Chondrocyte (in vitro differentiated cells): Measurements from ENCODE around the gene CLCN7. TPM values are rescaled to one million over a fixed set of nuclear protein-coding genes. Genes with fewer than 3 reads are reported as not detected.

Experiments
- DNase-seq: peaks from one replicate; pipeline ENCODE4 v3.0.0; 2021; ENCODE audit warnings: mixed read lengths, low spot score
- H3K27ac Mint-ChIP-seq: one replicate; pipeline ENCODE4 v1.8.0; 2021; ENCODE audit warnings: mild to moderate bottlenecking, moderate library complexity, mixed read lengths; ENCODE audit not compliant: unreplicated experiment
- H3K27me3 Mint-ChIP-seq: 2 replicates; pipeline ENCODE4 v1.8.0; 2021; ENCODE audit warnings: low read depth, mixed read lengths
- H3K36me3 Mint-ChIP-seq: 2 replicates; pipeline ENCODE4 v1.8.0; 2021; ENCODE audit warnings: low read depth, mixed read lengths
- H3K4me1 Mint-ChIP-seq: 2 replicates; pipeline ENCODE4 v1.8.0; 2021; ENCODE audit warnings: low read depth, mild to moderate bottlenecking, mixed read lengths
- H3K4me3 Mint-ChIP-seq: one replicate; pipeline ENCODE4 v1.8.0; 2021; ENCODE audit warnings: mild to moderate bottlenecking, moderate library complexity, mixed read lengths; ENCODE audit not compliant: unreplicated experiment
- H3K9me3 Mint-ChIP-seq: 2 replicates; pipeline ENCODE4 v1.8.0; 2021; ENCODE audit warnings: low read depth, mixed read lengths
- total RNA-seq: library from RNA; stranded (reverse); gene quantifications from 3 replicates; pipeline ENCODE4 v1.2.1, GENCODE V29; 2021
- TF ChIP-seq, protein P1 (sequence below): fragments of 200-600 bp; sonication (generic); IDR thresholded peaks from 2 replicates; pipeline ENCODE4 v1.5.0; 2021; ENCODE audit warnings: antibody characterized with exemption, mild to moderate bottlenecking, moderate library complexity

CLCN7 gene
- total RNA-seq, 1 donor from 2014 or later, result 97.0 TPM

DNA sequence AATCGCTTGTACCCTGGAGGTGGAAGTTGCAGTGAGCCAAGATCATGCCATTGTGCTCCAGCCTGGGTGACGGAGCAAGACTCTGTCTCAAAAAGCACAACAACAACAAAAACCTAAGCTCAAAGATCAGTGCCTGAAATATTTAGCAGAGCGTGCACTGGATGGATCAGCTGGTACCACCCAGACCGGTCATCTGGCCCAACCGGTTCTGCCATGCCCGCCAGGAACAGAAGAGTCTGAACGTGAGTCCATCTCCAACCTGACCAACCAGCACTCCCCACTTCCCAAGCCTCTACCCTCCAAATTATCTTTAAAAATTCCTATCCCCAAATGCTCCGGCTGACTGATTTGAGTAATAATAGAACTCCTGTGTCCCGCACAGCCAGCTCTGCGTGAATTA lies 52.8 kb downstream of the CLCN7 start:
- Mint-ChIP-seq H3K27me3 (no peaks in the 10 kb centered on the region), H3K4me3 (peak overlapping the region; percentile 33), H3K9me3 (no peaks in the 10 kb centered on the region), H3K27ac (peak overlapping the region; percentile 63), H3K4me1 (peaks cover 26% of the 10 kb centered on the region), H3K36me3 (no peaks in the 10 kb centered on the region)
- DNase-seq, result no peak
- TF ChIP-seq, protein P1, sequence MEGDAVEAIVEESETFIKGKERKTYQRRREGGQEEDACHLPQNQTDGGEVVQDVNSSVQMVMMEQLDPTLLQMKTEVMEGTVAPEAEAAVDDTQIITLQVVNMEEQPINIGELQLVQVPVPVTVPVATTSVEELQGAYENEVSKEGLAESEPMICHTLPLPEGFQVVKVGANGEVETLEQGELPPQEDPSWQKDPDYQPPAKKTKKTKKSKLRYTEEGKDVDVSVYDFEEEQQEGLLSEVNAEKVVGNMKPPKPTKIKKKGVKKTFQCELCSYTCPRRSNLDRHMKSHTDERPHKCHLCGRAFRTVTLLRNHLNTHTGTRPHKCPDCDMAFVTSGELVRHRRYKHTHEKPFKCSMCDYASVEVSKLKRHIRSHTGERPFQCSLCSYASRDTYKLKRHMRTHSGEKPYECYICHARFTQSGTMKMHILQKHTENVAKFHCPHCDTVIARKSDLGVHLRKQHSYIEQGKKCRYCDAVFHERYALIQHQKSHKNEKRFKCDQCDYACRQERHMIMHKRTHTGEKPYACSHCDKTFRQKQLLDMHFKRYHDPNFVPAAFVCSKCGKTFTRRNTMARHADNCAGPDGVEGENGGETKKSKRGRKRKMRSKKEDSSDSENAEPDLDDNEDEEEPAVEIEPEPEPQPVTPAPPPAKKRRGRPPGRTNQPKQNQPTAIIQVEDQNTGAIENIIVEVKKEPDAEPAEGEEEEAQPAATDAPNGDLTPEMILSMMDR, result no peak

DNA sequence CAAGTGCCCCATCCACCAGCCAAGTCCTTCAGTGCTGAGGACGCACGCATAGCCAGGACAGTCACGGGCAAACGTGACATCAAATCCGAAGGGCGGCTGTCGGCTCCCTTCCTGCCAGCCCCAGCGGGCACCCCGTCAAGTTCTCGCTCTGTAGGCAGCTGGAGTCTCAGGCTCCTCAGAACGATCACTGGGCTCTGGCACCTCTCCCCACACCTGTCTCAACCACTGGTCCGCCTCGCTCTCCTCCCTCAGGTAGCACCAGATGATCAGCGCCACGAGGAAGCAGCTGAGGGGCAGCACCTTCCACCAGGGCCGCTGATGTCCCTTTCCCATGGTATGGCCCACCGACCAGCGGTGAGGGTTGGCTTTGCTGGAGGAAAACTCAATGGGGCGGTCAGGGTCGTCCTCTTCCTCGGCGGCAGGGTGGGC lies 54.7 kb downstream of the CLCN7 start:
- no peaks in the 10 kb centered on the region for H3K27me3 Mint-ChIP-seq
- TF ChIP-seq, protein P1, result no peak
- H3K27ac Mint-ChIP-seq, result peak overlapping the region; percentile 85
- H3K9me3 Mint-ChIP-seq, result no peaks in the 10 kb centered on the region
- peak overlapping the region; percentile 91 for H3K4me3 Mint-ChIP-seq
- H3K36me3 Mint-ChIP-seq, result no peaks in the 10 kb centered on the region
- peaks cover 31% of the 10 kb centered on the region for H3K4me1 Mint-ChIP-seq
- DNase-seq, result no peak

DNA sequence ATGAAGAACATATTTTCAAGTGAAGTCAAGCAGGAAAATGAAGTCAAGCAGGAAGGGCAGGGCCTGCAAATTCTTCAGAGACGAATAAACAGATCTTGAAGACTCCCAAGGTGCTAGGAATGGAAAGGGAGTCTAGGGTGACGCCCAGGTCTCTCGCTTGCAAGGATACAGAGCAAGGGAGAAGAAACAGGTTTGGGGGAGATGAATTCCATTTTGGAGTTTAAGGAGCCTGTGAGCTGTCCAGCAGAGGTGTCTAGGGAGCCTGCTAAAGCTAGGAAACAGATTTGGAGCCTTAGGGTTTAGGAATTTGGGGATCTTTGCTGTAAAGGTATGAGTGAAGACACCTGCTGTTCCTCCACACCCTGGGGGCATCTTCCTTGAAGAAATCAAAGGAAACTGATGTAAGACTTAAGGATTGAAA lies 58.3 kb downstream of the CLCN7 start:
- Mint-ChIP-seq H3K36me3 (no peaks in the 10 kb centered on the region), H3K4me1 (peaks cover 28% of the 10 kb centered on the region), H3K9me3 (no peaks in the 10 kb centered on the region), H3K27ac (peak overlapping the region; percentile 14), H3K27me3 (no peaks in the 10 kb centered on the region), H3K4me3 (no peak overlapping the region)
- no peak for DNase-seq
- TF ChIP-seq, protein P1, result no peak

DNA sequence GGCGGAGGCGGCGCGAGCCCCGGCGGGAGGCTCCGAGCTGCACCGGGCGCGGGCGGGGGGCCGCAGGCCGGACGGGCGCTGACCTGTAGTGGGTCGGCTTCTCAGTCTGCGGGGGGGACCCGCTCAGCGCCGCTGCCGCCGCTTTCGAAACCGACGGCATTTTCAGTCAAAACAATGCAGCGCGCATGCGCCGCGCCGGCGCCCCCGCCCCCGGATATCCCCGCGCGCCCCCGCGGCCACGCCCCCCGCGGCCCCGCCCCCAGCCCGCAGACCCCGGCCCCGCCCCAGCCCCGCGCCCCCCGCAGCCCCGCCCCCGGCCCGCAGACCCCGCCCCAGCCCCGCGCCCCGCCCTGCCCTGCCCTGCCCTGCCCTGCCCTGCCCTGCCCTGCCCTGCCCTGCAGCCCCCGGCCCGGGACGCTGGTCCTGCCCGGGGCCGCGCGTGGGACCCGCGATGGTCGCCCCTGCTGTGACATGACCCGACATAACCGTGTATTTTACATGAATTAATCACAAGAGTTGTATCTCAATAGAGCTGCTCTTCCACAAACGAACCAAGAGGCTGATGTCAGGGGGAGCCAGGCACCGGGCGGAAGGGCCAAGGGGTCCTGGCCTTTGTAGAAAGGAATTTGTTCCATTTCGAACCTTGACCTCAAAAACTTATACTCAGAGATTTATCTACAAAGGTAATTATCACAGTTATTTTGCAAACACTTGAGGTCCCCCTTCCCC lies 60.1 kb downstream of the CLCN7 start, which contains the start of gene UNKL:
Gene UNKL, minus strand, starts transcription at position 173 of the 729 bp plus-strand sequence. Its CDS starts 13 bp downstream, at position 160.
- DNase-seq, result no peak
- TF ChIP-seq, protein P1, result no peak
- Mint-ChIP-seq H3K9me3 (no peaks in the 10 kb centered on the region), H3K4me3 (peak within 1 kb of the TSS; percentile 72), H3K27me3 (no peaks in the 10 kb centered on the region), H3K27ac (peak within 1 kb of the TSS; percentile 68), H3K36me3 (no peaks in the 10 kb centered on the region), H3K4me1 (peaks cover 19% of the 10 kb centered on the region)

DNA sequence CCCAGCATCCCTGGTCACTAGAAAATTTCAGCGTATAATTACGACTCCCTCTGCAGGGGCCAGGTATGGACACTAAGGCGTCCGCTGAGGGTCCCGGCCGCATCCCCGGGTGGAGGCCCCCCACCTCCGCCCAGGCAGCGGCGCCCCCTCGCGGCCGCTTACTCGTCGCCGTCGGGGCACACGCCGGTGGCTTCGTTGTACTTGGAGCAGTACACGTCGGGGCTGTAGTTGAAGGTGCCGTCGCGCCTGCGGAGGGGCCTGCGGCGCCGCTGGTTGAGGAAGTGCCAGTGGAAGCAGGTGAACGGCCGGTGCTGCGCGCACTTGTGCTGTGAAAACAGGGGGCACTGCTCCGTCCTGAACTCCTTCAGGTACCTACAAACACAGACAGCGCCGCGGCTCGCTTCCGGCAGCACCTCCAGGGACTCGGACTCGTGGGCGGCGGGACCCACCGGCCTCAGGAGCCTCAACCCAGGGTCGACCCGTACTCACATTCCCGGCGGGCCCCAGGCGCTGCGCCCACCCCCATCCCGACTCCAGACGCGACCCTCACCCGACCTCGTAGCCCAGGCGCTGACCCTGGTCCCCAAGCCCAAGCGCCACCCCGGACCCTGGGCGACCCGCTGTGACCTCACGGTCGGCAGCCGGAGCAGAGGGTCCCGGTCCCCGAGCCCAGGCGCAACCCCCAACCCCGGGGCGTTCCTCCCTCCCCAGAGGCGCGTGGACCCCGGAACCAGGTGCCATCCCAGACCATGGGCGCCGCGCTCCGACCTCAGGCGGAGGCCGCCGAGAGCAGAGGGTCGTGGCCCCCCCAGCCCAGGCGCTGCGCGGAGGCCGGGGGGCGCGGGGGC lies 60.9 kb downstream of the CLCN7 start:
- H3K4me3 Mint-ChIP-seq, result peak overlapping the region; percentile 70
- no peak for DNase-seq
- no peaks in the 10 kb centered on the region for H3K9me3 Mint-ChIP-seq
- H3K27me3 Mint-ChIP-seq, result no peaks in the 10 kb centered on the region
- peak overlapping the region; percentile 68 for H3K27ac Mint-ChIP-seq
- TF ChIP-seq, protein P1, result peak; percentile 85
- peaks cover 18% of the 10 kb centered on the region for H3K4me1 Mint-ChIP-seq
- no peaks in the 10 kb centered on the region for H3K36me3 Mint-ChIP-seq
